Measurements from ENCODE around the gene SOX13.
"Not testable (repeated sequence)": the region's sequence is repeated elsewhere in the genome, so short reads cannot be mapped to it uniquely, and the experiment has no call there.

The SOX13 gene

DNA sequence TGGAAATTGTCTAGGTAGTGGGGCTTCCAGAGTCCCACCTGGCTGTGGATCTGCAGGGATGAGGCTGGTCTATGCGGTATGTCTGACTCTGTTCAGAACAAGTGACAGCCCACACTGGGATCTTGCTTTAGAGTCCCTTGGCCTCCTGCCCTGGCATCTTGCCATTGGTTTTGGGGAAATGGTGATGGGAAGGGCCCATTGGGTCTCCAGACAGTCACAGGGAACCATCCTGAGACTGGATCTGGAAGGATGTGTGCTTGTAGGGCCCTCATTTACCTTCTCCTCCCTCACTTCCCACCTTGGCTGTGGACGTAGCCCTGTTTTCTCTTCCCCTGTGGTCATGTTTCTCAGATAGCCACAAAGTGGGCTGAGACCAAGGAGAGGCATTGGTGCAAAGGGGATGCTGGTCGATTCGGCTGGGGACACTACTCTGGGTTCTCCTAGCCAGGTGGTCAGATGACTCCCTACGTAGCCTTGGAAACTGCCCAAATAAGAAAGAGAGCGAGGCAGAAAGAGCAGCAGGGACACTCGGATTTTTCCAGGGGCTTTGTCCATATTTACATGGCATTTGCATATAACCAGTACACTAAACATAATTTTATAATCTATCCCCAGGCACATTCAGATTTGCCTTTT, 15.1 kb downstream of the SOX13 start:
- no peak for DNase-seq

DNA sequence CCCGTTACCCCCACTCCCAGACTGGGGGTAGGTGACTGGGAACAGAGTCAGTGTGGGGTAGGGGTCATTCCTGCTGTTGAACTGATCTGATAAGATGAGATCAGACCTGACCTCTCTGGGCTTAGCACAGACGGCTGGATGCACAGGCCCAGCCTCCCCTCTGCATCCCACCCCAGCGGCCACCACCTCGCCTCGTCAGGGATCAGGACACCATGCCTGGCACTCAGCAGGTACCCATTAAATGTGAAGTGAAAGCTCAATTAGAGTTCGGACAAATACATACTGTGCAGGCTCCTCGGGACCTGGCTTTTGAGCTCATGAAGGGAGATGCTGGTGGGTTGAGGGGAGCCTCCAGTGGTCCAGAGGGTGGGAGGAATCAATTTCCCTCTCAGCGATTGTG, 15.7 kb downstream of the SOX13 start:
- no peak for DNase-seq

DNA sequence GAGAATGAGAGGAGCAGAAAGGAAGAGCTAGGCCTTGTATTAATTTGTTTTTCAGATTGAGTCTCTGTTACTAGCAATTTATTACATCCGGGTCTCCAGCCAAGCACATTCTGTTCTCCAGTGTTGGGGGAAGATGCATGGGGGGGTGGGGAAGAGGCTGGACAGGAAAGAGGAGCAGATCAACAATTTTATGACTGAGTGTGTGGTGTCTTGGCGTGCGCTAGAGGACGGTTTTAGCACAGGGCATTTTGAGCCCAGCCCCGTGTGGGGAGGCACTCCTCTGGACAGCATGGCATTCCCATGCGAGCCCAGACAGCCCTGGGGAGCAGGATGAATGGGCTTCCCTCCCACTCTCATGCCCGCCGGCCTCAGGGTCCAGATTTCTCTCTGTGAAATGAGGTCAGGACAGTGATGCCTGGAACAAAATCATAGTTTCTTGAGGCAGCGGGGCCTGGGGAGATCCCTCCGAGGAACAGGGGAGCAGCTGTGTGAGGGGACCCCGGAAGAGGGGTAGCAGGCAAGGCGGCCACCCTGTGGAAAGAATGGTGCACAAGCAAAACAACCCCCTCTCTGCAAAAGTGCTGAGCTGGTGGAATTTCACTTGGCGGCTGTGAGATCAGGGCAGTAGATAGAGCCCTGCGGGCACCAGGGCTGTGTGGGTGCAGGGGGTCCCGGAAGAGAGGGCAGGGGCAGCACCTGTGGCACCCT, 16.3 kb downstream of the SOX13 start:
- DNase-seq, result no peak

- DNase-seq, result not testable (repeated sequence)
Observed at GRCh38 chr1:204090132-204090531, 17.2 kb downstream of the SOX13 start.

GRCh38 chr1:204091066-204091465, 18.2 kb downstream of the SOX13 start:
- DNase-seq, result no peak

DNA sequence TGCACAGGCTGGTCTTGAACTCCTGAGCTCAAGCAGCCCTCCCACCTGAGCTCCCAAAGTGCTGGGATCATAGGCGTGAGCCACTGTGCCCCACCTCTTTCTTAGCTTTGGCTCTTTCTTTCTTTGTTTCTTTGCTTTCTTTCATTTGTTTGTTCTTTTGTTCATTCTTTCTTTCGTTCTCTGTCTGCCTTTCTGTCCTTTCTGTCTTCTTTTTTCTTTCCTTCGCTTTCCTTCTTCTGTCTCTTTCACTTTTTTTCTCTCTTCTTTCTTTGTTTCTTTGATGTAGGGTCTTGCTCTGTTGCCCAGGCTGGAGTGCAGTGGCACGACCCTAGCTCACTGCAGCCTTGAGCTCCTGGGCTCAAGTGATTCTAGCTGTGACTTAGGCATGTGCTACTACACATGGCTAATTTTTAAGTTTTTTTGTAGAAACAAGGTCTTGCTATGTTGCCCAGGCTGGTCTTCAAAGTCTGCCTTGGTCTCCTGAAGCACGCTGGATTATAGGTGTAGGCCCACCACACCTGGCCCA, 18.9 kb downstream of the SOX13 start:
- DNase-seq, result no peak

DNA sequence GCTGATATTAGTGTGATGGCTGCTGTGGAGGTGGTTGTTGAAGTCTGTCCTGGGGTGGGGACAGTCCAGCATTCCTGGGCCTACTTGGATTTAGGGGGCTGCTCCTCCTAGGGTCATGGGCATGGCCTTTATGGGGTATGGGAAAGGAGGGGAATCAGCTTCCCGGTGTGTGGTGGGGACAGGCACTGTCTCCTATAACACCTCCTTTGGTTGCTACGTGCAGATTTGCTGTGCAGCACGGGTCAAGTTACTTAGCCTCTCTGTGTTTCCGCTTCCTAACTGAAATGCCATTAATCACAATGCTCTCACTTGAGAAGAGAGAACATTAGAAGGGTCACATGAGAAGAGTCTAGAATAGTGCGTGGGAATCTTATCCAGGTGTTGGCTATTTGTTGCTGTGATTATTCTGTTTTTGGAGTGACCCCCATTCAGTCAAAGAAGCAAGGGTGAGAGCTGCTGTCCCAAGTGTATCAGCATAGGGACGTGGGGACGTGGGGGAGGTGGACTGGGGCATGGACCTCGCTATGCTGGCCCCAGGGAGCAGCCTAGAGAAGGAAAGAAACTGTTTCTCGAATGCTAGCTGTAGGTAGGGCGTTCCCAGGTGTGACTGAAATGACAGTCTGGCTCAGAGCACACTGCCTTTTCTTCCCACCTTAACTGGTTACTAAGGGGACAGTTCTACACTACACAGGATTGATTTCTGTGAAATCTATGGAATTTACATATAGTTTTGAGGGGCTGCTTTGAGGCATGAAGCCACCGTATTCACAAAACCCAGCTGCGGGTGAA, 19.9 kb downstream of the SOX13 start:
- DNase-seq, result no peak

- DNase-seq, result no peak
Observed at GRCh38 chr1:204093421-204093717, 20.5 kb downstream of the SOX13 start.

DNA sequence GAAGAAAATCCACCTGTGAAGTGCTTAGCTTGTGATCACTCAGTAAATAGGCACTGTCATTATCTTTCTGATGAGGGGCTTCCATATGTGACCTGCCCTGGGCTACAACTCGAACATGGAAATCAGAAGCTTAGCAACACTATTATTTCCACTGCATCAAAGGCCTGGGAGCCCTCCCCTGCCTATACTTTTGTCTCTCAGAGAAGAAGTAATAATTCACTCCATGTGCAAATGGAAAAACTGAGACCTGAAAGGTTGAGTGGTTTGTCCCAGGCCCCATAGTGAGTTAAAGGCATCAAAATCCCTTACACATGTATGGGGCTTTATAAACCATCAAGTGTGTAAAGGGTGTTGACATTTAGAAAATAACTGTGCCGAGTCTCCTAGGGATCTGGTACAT, 20.9 kb downstream of the SOX13 start:
- DNase-seq, result no peak

GRCh38 chr1:204094313-204094729, 21.4 kb downstream of the SOX13 start:
- no peak for DNase-seq

DNA sequence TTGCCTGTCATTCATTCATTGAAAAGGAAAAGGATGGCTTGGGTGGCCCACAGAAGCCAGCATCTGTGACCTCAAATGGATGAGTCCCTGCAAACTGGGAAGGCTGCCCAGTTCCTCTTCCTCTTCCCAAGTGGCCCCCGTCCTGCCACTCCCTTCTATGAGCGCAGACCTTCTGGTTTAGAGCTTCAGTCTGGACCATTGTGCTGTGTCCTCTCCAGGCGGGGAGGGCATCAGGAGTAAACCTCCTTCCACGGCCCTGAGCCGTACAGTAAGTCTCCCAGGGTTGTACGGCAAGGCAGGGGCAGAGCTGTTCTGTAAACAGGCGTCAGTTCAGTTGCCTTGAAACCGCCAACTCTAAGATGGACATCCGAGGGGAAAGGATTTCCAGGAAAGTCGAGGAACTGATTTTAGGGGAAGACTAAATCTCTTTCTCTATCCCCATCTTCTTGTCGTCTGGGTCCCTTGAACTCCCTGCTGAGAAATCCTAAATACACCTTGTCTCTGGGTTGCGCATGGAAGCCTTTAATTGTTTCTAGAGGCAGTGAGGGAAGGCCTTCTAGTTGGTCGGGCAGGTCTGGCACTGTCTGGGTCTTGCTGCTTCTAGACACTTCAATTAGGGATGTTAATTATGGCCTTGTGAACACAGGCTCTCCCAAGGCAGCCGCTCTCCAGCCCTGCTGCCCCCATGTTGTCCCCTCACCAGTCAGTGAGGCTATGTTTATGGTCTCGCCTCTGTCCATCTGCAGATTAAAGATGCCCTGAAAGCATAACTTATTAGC, 22.1 kb downstream of the SOX13 start:
- no peak for DNase-seq

DNA sequence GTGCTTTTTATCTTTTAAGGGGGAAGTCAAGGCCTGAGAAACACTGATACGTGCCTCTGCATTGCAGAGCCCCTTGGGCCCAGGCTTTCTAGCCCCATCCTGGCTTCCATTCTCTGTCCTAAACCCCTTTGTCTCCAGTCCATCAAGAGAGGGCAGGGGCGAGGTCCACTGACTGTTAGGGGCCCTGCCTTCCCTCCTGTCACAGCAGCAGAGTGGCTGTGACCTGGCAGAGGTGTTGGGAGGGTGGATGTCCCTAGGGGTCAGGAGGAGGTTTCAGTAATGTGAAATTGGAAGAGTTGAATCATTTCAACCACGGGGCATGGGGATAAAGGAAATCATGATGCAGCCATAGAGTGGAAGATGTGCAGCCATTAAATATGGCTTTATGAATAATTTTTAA, 24.0 kb downstream of the SOX13 start:
- no peak for DNase-seq

GRCh38 chr1:204098683-204099082, 25.8 kb downstream of the SOX13 start:
- no peak for DNase-seq

DNA sequence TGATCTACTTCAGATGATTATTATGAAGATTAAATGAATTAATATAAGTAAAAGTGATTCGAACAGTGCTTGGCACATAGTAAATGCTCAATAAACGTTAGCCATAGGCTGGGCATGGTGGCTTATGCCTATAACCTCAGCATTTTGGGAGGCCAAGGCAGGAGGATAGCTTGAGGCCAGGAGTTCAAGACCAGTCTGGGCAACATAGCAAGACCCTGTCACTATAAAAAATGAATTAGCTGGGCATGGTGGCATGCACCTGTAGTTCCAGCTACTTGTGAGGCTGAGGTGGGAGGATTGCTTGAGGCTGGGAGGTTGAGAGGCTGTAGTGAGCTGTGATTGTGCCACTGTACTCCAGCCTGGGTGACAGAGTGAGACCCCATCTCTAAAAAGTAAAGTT, 26.8 kb downstream of the SOX13 start:
- DNase-seq, result not testable (repeated sequence)

- DNase-seq, result peak; percentile 94
Observed at GRCh38 chr1:204102029-204102611, 29.2 kb downstream of the SOX13 start.

DNA sequence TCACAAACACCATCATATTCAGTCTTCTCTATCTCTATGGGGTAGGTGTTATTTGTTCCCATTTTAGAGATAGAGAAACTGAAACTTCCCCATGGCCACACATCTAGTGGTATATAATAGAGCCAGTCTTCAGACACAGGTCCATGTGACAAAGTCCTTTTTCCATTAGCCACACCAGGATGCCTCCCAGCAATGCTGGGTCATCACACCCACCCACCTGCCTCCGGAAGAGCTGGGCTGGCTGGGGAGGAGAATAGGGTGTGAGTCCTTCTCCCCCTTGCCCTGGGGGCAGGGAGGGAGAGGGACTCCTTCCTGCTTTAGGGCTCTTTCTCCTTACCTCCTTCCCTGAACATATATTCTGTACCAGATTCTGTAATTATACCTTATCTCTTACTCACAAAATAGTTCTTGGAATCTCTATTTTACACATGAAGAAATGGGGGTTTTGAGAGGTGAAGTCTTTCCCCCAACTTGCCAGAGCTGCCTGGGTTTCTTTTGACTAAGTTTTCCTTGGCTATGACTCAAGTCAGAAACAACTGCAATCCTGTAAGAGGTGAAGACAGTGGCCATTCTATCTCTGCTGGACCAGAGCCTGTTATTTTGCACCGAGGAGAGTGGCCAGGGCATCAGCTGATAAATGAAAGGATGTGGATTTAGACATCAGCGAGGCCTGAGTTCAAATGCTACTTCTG, 30.0 kb downstream of the SOX13 start:
- no peak for DNase-seq

GRCh38 chr1:204103431-204103741, 30.5 kb downstream of the SOX13 start:
- no peak for DNase-seq

GRCh38 chr1:204104331-204105130, 31.6 kb downstream of the SOX13 start:
- peak; percentile 57 for DNase-seq

DNA sequence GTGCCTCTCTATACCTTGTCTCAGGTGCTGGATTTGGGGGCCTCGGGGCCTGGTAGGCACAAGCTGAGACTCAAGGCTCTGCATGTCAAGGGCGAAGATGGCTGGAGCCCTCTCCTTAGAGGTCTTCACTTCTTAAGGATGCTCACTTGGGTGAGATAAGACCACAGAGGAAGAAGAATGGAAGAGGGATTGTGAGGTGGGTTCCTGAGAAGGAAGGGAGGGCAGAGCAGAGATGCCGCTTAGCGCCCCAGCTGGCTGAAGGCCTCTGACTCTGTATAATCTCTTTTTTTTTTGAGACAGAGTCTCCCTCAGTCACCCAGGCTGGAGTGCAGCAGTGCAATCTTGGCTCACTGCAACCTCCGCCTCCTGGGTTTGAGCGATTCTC, 32.2 kb downstream of the SOX13 start:
- peak; percentile 17 for DNase-seq

- no peak for DNase-seq
Observed at GRCh38 chr1:204106825-204107224, 33.9 kb downstream of the SOX13 start.

DNA sequence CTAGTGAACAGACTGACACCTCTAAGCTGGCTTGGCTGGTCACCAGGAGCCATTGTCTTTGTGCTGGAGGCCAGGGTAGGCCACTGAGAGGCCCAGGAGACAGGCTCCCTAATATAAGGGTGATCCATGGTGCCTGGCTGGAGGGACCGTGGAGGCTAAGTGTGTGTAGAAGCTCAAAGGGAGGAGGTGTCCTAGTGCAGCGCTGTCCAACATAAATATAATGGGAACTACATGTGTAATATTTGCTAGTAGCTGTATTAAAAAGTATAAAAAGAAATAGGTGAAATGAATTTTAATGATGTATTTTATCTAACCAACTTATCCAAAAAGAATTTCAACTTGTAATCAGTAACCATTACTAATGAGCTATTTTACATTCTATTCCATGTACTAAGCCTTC, 35.0 kb downstream of the SOX13 start:
- no peak for DNase-seq
